IMR-90 (cell line): ENCODE results near the gene SLC19A1. TPM values are rescaled to one million over a fixed set of nuclear protein-coding genes. Genes with fewer than 3 reads are reported as not detected.

Experiments
- ATAC-seq: fragments of 200-7000 bp; cut with Tn5 transposase; 2 replicates; pipeline ENCODE4 v1.9.1; 2020; ENCODE audit warnings: low read depth, mild to moderate bottlenecking, moderate library complexity
- BruUV-seq: library from RNA; stranded (reverse); fragments of 400-500 nt; replicated peaks from 2 replicates; lab custom pipeline; 2021; lab: Mats Ljungman, UMichigan
- CTCF ChIA-PET: fragments of 300-600 bp; formaldehyde crosslinking; extraction: SDS; loops from one replicate; lab custom pipeline; 2021; ENCODE audit warnings: antibody characterized with exemption; lab: Yijun Ruan, JAX
- POLR2A ChIA-PET: fragments of 300-600 bp; sonication (Branson Sonifier 250); formaldehyde crosslinking; loops from one replicate; lab custom pipeline; 2022; ENCODE audit warnings: antibody characterized with exemption; ENCODE audit not compliant: unreplicated experiment; lab: Charles Lee
- DNase-seq: peaks from one replicate; pipeline ENCODE4 v3.0.0; 2013
- H2AFZ ChIP-seq: replicated peaks from 2 replicates; pipeline ENCODE3; 2013; ENCODE audit warnings: low read length, mild to moderate bottlenecking; ENCODE audit not compliant: poor library complexity
- H2AK5ac ChIP-seq: 2 replicates; pipeline ENCODE4 v1.6.1; 2013; ENCODE audit warnings: low read depth, low read length, inconsistent platforms
- H2AK9ac ChIP-seq: replicated peaks from 2 replicates; pipeline ENCODE3; 2013; ENCODE audit warnings: mild to moderate bottlenecking, low read depth, low read length, moderate library complexity; ENCODE audit not compliant: poor library complexity
- H2BK120ac ChIP-seq: 2 replicates; pipeline ENCODE4 v1.6.1; 2013; ENCODE audit warnings: low read depth, low read length, inconsistent platforms
- H2BK15ac ChIP-seq: 3 replicates; pipeline ENCODE4 v1.6.1; 2013; ENCODE audit warnings: low read depth, low read length, inconsistent platforms
- H2BK20ac ChIP-seq: 2 replicates; pipeline ENCODE4 v1.6.1; 2013; ENCODE audit warnings: low read depth, mild to moderate bottlenecking, inconsistent platforms, low read length, moderate library complexity
- H2BK5ac ChIP-seq: 2 replicates; pipeline ENCODE4 v1.6.1; 2013; ENCODE audit warnings: mild to moderate bottlenecking, low read depth, low read length, inconsistent platforms; ENCODE audit not compliant: poor library complexity, severe bottlenecking
- H3K14ac ChIP-seq: replicated peaks from 2 replicates; pipeline ENCODE4 v1.6.1; 2013; ENCODE audit warnings: low read depth, low read length, inconsistent platforms
- H3K18ac ChIP-seq: 2 replicates; pipeline ENCODE4 v1.6.1; 2013; ENCODE audit warnings: low read depth, low read length, control low read depth
- H3K23ac ChIP-seq: 2 replicates; pipeline ENCODE4 v1.6.1; 2013; ENCODE audit warnings: low read depth, low read length, inconsistent platforms
- H3K27ac ChIP-seq: 2 replicates; pipeline ENCODE4 v1.5.1; 2013; ENCODE audit warnings: mild to moderate bottlenecking, control low read depth, low read length; ENCODE audit not compliant: insufficient read depth
- H3K27me3 ChIP-seq: 2 replicates; pipeline ENCODE4 v1.6.1; 2013; ENCODE audit warnings: low read length; ENCODE audit not compliant: control insufficient read depth, insufficient read depth
- H3K36me3 ChIP-seq: 2 replicates; pipeline ENCODE4 v1.6.1; 2013; ENCODE audit warnings: low read length, mixed read lengths; ENCODE audit not compliant: control insufficient read depth, insufficient read depth
- H3K4ac ChIP-seq: 2 replicates; pipeline ENCODE4 v1.6.1; 2013; ENCODE audit warnings: low read depth, low read length, inconsistent platforms
- H3K4me1 ChIP-seq: 2 replicates; pipeline ENCODE4 v1.6.1; 2013; ENCODE audit warnings: low read length, mixed read lengths; ENCODE audit not compliant: control insufficient read depth, insufficient read depth
- H3K4me2 ChIP-seq: 2 replicates; pipeline ENCODE4 v1.6.1; 2013; ENCODE audit warnings: low read depth, mild to moderate bottlenecking, control low read depth, low read length, moderate library complexity
- H3K4me3 ChIP-seq: 2 replicates; pipeline ENCODE4 v1.5.1; 2013; ENCODE audit warnings: low read depth, mild to moderate bottlenecking, control low read depth, low read length, moderate library complexity; ENCODE audit not compliant: insufficient read depth
- H3K56ac ChIP-seq: 2 replicates; pipeline ENCODE4 v1.6.1; 2013; ENCODE audit warnings: low read length, inconsistent platforms; ENCODE audit not compliant: insufficient read depth; ENCODE audit errors: extremely low read depth
- H3K79me1 ChIP-seq, 2 experiments: 2 replicates each; pipeline ENCODE4 v1.6.1; 2013; ENCODE audit warnings: low read length in 2 of 2, inconsistent platforms in 1 of 2, low read depth in 1 of 2
- H3K9ac ChIP-seq: 2 replicates; pipeline ENCODE4 v1.6.1; 2013; ENCODE audit warnings: low read depth, low read length, control low read depth
- H3K9me1 ChIP-seq: 2 replicates; pipeline ENCODE4 v1.6.1; 2013; ENCODE audit warnings: low read length, inconsistent platforms; ENCODE audit not compliant: insufficient read depth
- H3K9me3 ChIP-seq: 2 replicates; pipeline ENCODE4 v1.6.1; 2013; ENCODE audit warnings: low read length; ENCODE audit not compliant: control insufficient read depth, insufficient read depth
- H4K20me1 ChIP-seq: 2 replicates; pipeline ENCODE4 v1.6.1; 2013; ENCODE audit warnings: low read length, inconsistent platforms; ENCODE audit not compliant: insufficient read depth
- H4K5ac ChIP-seq: 2 replicates; pipeline ENCODE4 v1.6.1; 2013; ENCODE audit warnings: mild to moderate bottlenecking, low read depth, low read length, control low read depth
- H4K8ac ChIP-seq, 2 experiments: 2 replicates each; pipeline ENCODE4 v1.6.1; 2013; ENCODE audit warnings: low read depth in 2 of 2, low read length in 2 of 2, control low read depth in 1 of 2, inconsistent platforms in 1 of 2
- H4K91ac ChIP-seq: 2 replicates; pipeline ENCODE4 v1.6.1; 2013; ENCODE audit warnings: low read depth, low read length, inconsistent platforms; ENCODE audit not compliant: insufficient read depth
- BHLHE40 ChIP-seq: fragments of 150-350 bp; IDR thresholded peaks from 2 replicates; pipeline ENCODE4 v1.6.1; 2016; ENCODE audit warnings: mild to moderate bottlenecking, low read depth, low read length
- CHD1 ChIP-seq: IDR thresholded peaks from 2 replicates; pipeline ENCODE4 v1.6.1; 2012; ENCODE audit warnings: low read depth, low read length, improper control_type of control experiment
- FOS ChIP-seq: fragments of 150-350 bp; IDR thresholded peaks from 2 replicates; pipeline ENCODE4 v1.6.1; 2016; ENCODE audit warnings: low read depth, low read length
- MAZ ChIP-seq: IDR thresholded peaks from 2 replicates; pipeline ENCODE4 v1.6.1; 2012; ENCODE audit warnings: low read depth, mild to moderate bottlenecking, low read length, improper control_type of control experiment, moderate library complexity, borderline replicate concordance
- MXI1 ChIP-seq: IDR thresholded peaks from 2 replicates; pipeline ENCODE4 v1.6.1; 2012; ENCODE audit warnings: low read depth, mild to moderate bottlenecking, low read length, moderate library complexity, borderline replicate concordance
- NFE2L2 ChIP-seq: fragments of 150-350 bp; IDR thresholded peaks from 2 replicates; pipeline ENCODE4 v1.6.1; 2016; ENCODE audit warnings: low read depth, mild to moderate bottlenecking, low read length
- POLR2A ChIP-seq: IDR thresholded peaks from 2 replicates; pipeline ENCODE4 v1.6.1; 2012; ENCODE audit warnings: mild to moderate bottlenecking, low read depth, low read length
- RAD21 ChIP-seq: IDR thresholded peaks from 2 replicates; pipeline ENCODE4 v1.6.1; 2012; ENCODE audit warnings: low read length, improper control_type of control experiment
- RCOR1 ChIP-seq: IDR thresholded peaks from 2 replicates; pipeline ENCODE4 v1.6.1; 2012; ENCODE audit warnings: mild to moderate bottlenecking, low read length, improper control_type of control experiment; ENCODE audit not compliant: insufficient replicate concordance
- RFX5 ChIP-seq: IDR thresholded peaks from 2 replicates; pipeline ENCODE4 v1.8.0; 2012; ENCODE audit warnings: low read depth, mild to moderate bottlenecking, low read length, moderate library complexity
- SMC3 ChIP-seq: fragments of 150-350 bp; IDR thresholded peaks from 2 replicates; pipeline ENCODE4 v1.6.1; 2016; ENCODE audit warnings: low read depth, mild to moderate bottlenecking, antibody characterized with exemption, low read length, moderate library complexity
- WGBS, 2 experiments: methylation state at CpG; one replicate each; pipeline versions ENCODE4 v1.1.5 to v1.1.7; 2013; ENCODE audit warnings: missing lambda C conversion rate in 2 of 2; ENCODE audit not compliant: insufficient read length in 1 of 2; ENCODE audit errors: extremely low coverage in 2 of 2; 5-methylcytosine and 5-hydroxymethylcytosine counted together
- dilution Hi-C: fragments of 300-500 bp; cut with HindIII; formaldehyde crosslinking; loops from one replicate; pipeline ENCODE4 v1.14.3; 2018; ENCODE audit warnings: low sequenced_read_pairs; ENCODE audit not compliant: unreplicated experiment
- in situ Hi-C: fragments of 300-500 bp; cut with MboI; formaldehyde crosslinking; loops from 3 replicates; pipeline ENCODE4 v1.14.3; 2019; ENCODE audit warnings: low sequenced_read_pairs, inconsistent platforms, mixed read lengths
- intact Hi-C: fragments of 100-400 bp; cut with micrococcal nuclease; formaldehyde crosslinking; loops from 2 replicates; pipeline ENCODE4 v1.10.0; 2022
- polyA plus RNA-seq, 3 experiments: library from polyadenylated mRNA; depleted of rRNA; stranded (reverse); fragments of >200 nt; gene quantifications; 2 replicates each; pipeline ENCODE4 v1.2.3, GENCODE V29; 2012; ENCODE audit warnings: low replicate concordance in 1 of 3
- total RNA-seq: library from RNA; depleted of rRNA; stranded (reverse); fragments of >200 nt; gene quantifications from 2 replicates; pipeline ENCODE4 v1.2.3, GENCODE V29; 2012
- TF ChIP-seq, protein P1 (sequence below): fragments of 150-350 bp; IDR thresholded peaks from 2 replicates; pipeline ENCODE4 v1.6.1; 2017; ENCODE audit warnings: mild to moderate bottlenecking, antibody characterized with exemption, low read length, low read depth
- TF ChIP-seq, protein P2 (sequence below): conservative IDR thresholded peaks from 2 replicates; pipeline ENCODE4 v1.5.1; 2012; ENCODE audit warnings: mild to moderate bottlenecking, low read depth, low read length, improper control_type of control experiment
- TF ChIP-seq, protein P3 (sequence below): fragments of 150-350 bp; IDR thresholded peaks from 2 replicates; pipeline ENCODE4 v1.6.1; 2016; ENCODE audit warnings: low read depth, mild to moderate bottlenecking, low read length, moderate library complexity, borderline replicate concordance

The SLC19A1 gene
- total and polyA plus RNA-seq, 2 of the 4 experiments (the other 2 are of a cell fraction) = 2.2 to 16.2 TPM

GRCh38 chr21:45537746-45538291, 4.4 kb downstream of the SLC19A1 start:
- ChIA-PET POLR2A (no interaction called here), CTCF (no interaction called here)
- in situ Hi-C loops = no loop called here
- no TSS peak for BruUV-seq
- Histone ChIP-seq H3K36me3 (peaks cover 3% of the 10 kb centered on the region), H2BK5ac (no peak overlapping the region), H2BK15ac (no peak overlapping the region), H2BK20ac (no peak overlapping the region), H3K14ac (no peak overlapping the region), H4K91ac (no peak overlapping the region), H4K8ac (no peak overlapping the region), H2AFZ (no peak overlapping the region), H2AK5ac (no peak overlapping the region), H3K9me1 (0 out of 2 replicates have a peak, but pooled peaks cover 5% of the 10 kb centered on the region), H3K4me1 (peaks cover 7% of the 10 kb centered on the region), H3K4me3 (no peak overlapping the region), H3K56ac (no peak overlapping the region), H3K23ac (no peak overlapping the region), H3K4ac (no peak overlapping the region), H3K9ac (no peak overlapping the region), H3K4me2 (no peak overlapping the region), H3K18ac (no peak overlapping the region), H2AK9ac (no peak overlapping the region), H4K5ac (no peak overlapping the region), H3K9me3 (no peaks in the 10 kb centered on the region), H3K27me3 (no peaks in the 10 kb centered on the region), H4K20me1 (peaks cover 13% of the 10 kb centered on the region; the same call in 1 of the 2 replicates), H3K79me1 (peaks cover 14 to 32% of the 10 kb centered on the region in 2 experiments), H2BK120ac (no peak overlapping the region), H3K27ac (no peak overlapping the region)
- WGBS, 2 experiments = 96% methylated on average over 8 of the region's 27 CpGs; no CpG with 5 or more reads in 1 of the 2 experiments
- dilution Hi-C loops = no loop called here
- intact Hi-C loops = no loop called here
- DNase-seq (no peak), ATAC-seq (no peak)
- TF ChIP-seq POLR2A = no peak
- TF ChIP-seq NFE2L2 = no peak
- TF ChIP-seq, protein P1, sequence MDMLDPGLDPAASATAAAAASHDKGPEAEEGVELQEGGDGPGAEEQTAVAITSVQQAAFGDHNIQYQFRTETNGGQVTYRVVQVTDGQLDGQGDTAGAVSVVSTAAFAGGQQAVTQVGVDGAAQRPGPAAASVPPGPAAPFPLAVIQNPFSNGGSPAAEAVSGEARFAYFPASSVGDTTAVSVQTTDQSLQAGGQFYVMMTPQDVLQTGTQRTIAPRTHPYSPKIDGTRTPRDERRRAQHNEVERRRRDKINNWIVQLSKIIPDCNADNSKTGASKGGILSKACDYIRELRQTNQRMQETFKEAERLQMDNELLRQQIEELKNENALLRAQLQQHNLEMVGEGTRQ = no peak
- TF ChIP-seq MXI1 = no peak
- no peak for TF ChIP-seq CHD1
- TF ChIP-seq, protein P2, sequence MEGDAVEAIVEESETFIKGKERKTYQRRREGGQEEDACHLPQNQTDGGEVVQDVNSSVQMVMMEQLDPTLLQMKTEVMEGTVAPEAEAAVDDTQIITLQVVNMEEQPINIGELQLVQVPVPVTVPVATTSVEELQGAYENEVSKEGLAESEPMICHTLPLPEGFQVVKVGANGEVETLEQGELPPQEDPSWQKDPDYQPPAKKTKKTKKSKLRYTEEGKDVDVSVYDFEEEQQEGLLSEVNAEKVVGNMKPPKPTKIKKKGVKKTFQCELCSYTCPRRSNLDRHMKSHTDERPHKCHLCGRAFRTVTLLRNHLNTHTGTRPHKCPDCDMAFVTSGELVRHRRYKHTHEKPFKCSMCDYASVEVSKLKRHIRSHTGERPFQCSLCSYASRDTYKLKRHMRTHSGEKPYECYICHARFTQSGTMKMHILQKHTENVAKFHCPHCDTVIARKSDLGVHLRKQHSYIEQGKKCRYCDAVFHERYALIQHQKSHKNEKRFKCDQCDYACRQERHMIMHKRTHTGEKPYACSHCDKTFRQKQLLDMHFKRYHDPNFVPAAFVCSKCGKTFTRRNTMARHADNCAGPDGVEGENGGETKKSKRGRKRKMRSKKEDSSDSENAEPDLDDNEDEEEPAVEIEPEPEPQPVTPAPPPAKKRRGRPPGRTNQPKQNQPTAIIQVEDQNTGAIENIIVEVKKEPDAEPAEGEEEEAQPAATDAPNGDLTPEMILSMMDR = no peak
- TF ChIP-seq FOS = no peak
- TF ChIP-seq RCOR1 = no peak
- no peak for TF ChIP-seq MAZ
- TF ChIP-seq RAD21 = no peak
- TF ChIP-seq BHLHE40 = no peak
- TF ChIP-seq, protein P3, sequence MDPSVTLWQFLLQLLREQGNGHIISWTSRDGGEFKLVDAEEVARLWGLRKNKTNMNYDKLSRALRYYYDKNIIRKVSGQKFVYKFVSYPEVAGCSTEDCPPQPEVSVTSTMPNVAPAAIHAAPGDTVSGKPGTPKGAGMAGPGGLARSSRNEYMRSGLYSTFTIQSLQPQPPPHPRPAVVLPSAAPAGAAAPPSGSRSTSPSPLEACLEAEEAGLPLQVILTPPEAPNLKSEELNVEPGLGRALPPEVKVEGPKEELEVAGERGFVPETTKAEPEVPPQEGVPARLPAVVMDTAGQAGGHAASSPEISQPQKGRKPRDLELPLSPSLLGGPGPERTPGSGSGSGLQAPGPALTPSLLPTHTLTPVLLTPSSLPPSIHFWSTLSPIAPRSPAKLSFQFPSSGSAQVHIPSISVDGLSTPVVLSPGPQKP = no peak
- no peak for TF ChIP-seq SMC3
- no peak for TF ChIP-seq RFX5
